Heart right ventricle (tissue), 16 donors: ENCODE measurements around the gene SND1. TPM values are rescaled to one million over a fixed set of nuclear protein-coding genes. Genes with fewer than 3 reads are reported as not detected.

ENCODE experiments used
- ATAC-seq, 8 donors: fragments of 200-7000 bp; cut with Tn5 transposase; one replicate each; pipeline ENCODE4 v1.9.1; 2020; ENCODE audit warnings: mild to moderate bottlenecking in 8 of 8, moderate library complexity in 8 of 8, moderate number of reproducible peaks in 1 of 8
- DNase-seq, 2 donors: peaks; one replicate each; pipeline ENCODE4 v3.0.0-alpha.2; 2020
- H3K27ac ChIP-seq, 10 donors: fragments of 200-600 bp; sonication (generic) in 2 of 10; one replicate each; pipeline versions ENCODE4 v1.5.0 to v1.8.0; 2020 to 2022; ENCODE audit warnings: mild to moderate bottlenecking in 3 of 10
- H3K27me3 ChIP-seq, 7 donors: fragments of 200-600 bp; one replicate each; pipeline ENCODE4 v1.8.0; 2021 to 2022; ENCODE audit warnings: mild to moderate bottlenecking in 2 of 7
- H3K36me3 ChIP-seq, 9 donors: fragments of 200-600 bp; sonication (generic) in 1 of 9; one replicate each; pipeline versions ENCODE4 v1.5.0 to v1.8.0; 2020 to 2022; ENCODE audit warnings: mild to moderate bottlenecking in 2 of 9
- H3K4me1 ChIP-seq, 9 donors: fragments of 200-600 bp; sonication (generic) in 1 of 9; one replicate each; pipeline versions ENCODE4 v1.5.0 to v1.8.0; 2020 to 2022; ENCODE audit warnings: mild to moderate bottlenecking in 4 of 9
- H3K4me3 ChIP-seq, 10 donors: fragments of 200-600 bp; sonication (generic) in 2 of 10; one replicate each; pipeline versions ENCODE4 v1.5.0 to v1.8.0; 2020 to 2022; ENCODE audit warnings: mild to moderate bottlenecking in 7 of 10, moderate library complexity in 2 of 10
- H3K9me3 ChIP-seq, 11 donors: fragments of 200-600 bp in 10 of 11; sonication (generic) in 2 of 11; one replicate each; pipeline versions ENCODE4 v1.5.0 to v1.8.0; 2013 to 2022; ENCODE audit warnings: mild to moderate bottlenecking in 2 of 11, control low read depth in 1 of 11, moderate library complexity in 1 of 11
- WGBS, 2 donors: extraction: QIAGEN DNeasy Blood & Tissue Kit; methylation state at CpG; one replicate each; pipeline ENCODE4 v1.1.7; 2013; ENCODE audit warnings: inconsistent platforms in 1 of 2; 5-methylcytosine and 5-hydroxymethylcytosine counted together
- intact Hi-C, 10 donors: fragments of 100-400 bp; cut with DNase I; formaldehyde crosslinking; loops; one replicate each; pipeline versions ENCODE4 v1.11.1 to v1.14.2; 2022
- polyA plus RNA-seq, 2 donors: library from polyadenylated mRNA; stranded (reverse); fragments of 200-250 nt; gene quantifications; one replicate each; pipeline ENCODE4 v1.2.3, GENCODE V29; 2013
- total RNA-seq, 10 donors: library from RNA; stranded (reverse); fragmentation: NEBNext Ultra II Directional in 3 of 10; extraction: Animal tissue kit (Norgen Biotek cat#: 25700) in 3 of 10; gene quantifications; one replicate each; pipeline versions ENCODE4 v1.2.1 to v1.2.4, GENCODE V29; 2021 to 2023
- TF ChIP-seq, protein P1 (sequence below), 9 donors: fragments of 200-600 bp; sonication (generic) in 2 of 9; IDR thresholded peaks; one replicate each; pipeline versions ENCODE4 v1.5.0 to v1.8.0; 2021 to 2022; ENCODE audit warnings: antibody characterized with exemption in 9 of 9, mild to moderate bottlenecking in 5 of 9, moderate library complexity in 1 of 9
- donor health status: Arrhythmogenic right ventricular cardiomyopathy.
- donor health status: ischemic (EF 13 %, LVEDD 7.1; RV severe dilation, severe dysfunction).
- donor health status: healthy with polysubstance abuse.
- donor health status: DM: no; HTN: yes; CAD: no.
- donor health status: DM: no; HTN: no; CAD: no.
- donor health status: ischemic (EF 25% LVEDD 6.9; RV normal size, moderate dysfunction).
- donor health status: ischemic (EF 25% LVEDD 5.7; RV mildly dilated, moderate dysfunction).
- donor health status: healthy.
- donor health status: DM: yes; HTN: yes; CAD: no.
- donor health status: Ischemic cardiomyopathy.
- donor health status: ischemic (EF 35%, LVEDD 5.7; RV mildly dilated, moderate dysfunction).
- donor health status: nonischemic (EF 11% LVEDD 7.7; RV severe dilation, severe dysfunction).
- donor health status: DM: yes; HTN: yes; CAD: no.
- donor health status: PGD.
- donor health status: ischemic (EF 29% LVEDD 5.4; RV normal size, mild dysfunction).
- donor health status: nonischemic (EF 23%, LVEDD 6.1; RV moderate dilation, normal function).

Gene SND1
- total and polyA plus RNA-seq, 12 donors, result 39.9 to 107 (median 80.8) TPM

DNA sequence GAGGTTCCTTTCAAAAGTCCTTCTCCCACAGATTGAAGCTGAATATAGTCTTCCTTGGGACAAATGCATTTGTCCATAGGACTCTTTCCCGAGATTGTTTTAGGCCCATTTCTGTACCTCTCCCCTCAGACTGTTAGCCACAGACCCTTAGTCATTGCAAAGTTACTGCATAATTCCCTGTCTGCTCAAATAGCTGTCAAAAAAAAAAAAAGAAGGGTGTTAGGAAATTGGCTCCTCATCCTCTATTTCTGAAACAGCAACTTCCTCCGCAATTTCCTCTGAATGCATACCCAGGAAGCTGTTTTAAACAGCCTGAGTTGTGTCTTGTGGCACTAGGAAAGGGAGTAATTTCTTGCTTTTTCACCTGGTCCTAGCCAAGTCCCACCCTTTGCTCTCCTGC is 373.8 kb downstream of the SND1 start:
- Histone ChIP-seq H3K27ac (peak overlapping the region in 1 of 10 donors; percentile 20), H3K36me3 (peaks cover 0 to 13% (median 0%) of the 10 kb centered on the region in 9 donors), H3K4me3 (no peak overlapping the region), H3K4me1 (peaks cover 3 to 59% (median 31%) of the 10 kb centered on the region in 9 donors), H3K9me3 (no peaks in the 10 kb centered on the region), H3K27me3 (no peaks in the 10 kb centered on the region)
- intact Hi-C loops, result loop anchor here in 1 of 10 donors (10.0 kb wide), 1 partner anchor 321 kb away; no protein-coding TSS in a partner anchor
- whole genome bisulfite sequencing, 2 donors, result 51 to 63% methylated on average over 2 of the region's 2 CpGs
- no peak for ATAC-seq
- DNase-seq, result no peak
- TF ChIP-seq, protein P1, sequence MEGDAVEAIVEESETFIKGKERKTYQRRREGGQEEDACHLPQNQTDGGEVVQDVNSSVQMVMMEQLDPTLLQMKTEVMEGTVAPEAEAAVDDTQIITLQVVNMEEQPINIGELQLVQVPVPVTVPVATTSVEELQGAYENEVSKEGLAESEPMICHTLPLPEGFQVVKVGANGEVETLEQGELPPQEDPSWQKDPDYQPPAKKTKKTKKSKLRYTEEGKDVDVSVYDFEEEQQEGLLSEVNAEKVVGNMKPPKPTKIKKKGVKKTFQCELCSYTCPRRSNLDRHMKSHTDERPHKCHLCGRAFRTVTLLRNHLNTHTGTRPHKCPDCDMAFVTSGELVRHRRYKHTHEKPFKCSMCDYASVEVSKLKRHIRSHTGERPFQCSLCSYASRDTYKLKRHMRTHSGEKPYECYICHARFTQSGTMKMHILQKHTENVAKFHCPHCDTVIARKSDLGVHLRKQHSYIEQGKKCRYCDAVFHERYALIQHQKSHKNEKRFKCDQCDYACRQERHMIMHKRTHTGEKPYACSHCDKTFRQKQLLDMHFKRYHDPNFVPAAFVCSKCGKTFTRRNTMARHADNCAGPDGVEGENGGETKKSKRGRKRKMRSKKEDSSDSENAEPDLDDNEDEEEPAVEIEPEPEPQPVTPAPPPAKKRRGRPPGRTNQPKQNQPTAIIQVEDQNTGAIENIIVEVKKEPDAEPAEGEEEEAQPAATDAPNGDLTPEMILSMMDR (IDR thresholded peaks at IDR 0.05), result no peak

DNA sequence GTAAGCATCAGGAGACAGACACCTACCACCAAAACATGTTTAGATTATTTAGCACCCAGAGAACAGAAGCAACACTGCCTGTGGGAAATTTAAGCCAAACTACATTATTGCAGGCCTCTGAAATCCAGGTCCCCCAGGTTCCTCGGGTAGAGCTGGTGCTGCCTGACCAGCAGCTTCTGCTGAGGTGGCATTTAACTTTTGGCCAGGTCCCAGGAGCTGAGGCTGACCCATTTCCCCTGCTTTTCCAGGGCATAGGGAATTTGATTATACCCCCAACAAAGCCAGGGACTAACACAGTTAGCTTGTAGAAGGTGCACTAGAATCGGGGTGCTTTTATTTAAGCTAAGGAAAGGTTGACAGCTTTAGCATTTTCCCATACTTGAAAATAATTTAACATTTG is 374.6 kb downstream of the SND1 start:
- TF ChIP-seq, protein P1 (IDR thresholded peaks at IDR 0.05), result no peak
- peak overlapping the region in 1 of 10 donors; percentile 20 for H3K27ac ChIP-seq
- H3K27me3 ChIP-seq, result no peaks in the 10 kb centered on the region
- H3K9me3 ChIP-seq, result no peaks in the 10 kb centered on the region
- H3K4me1 ChIP-seq, result peaks cover 3 to 58% (median 31%) of the 10 kb centered on the region in 9 donors
- DNase-seq (no peak), ATAC-seq (no peak)
- 59 to 70% methylated on average over 2 of the region's 2 CpGs for WGBS, 2 donors
- no peak overlapping the region for H3K4me3 ChIP-seq
- H3K36me3 ChIP-seq, result peaks cover 0 to 9% (median 0%) of the 10 kb centered on the region in 9 donors
- intact Hi-C loops, result loop anchor here in 1 of 10 donors (10.0 kb wide), 1 partner anchor 322 kb away; no protein-coding TSS in a partner anchor

DNA sequence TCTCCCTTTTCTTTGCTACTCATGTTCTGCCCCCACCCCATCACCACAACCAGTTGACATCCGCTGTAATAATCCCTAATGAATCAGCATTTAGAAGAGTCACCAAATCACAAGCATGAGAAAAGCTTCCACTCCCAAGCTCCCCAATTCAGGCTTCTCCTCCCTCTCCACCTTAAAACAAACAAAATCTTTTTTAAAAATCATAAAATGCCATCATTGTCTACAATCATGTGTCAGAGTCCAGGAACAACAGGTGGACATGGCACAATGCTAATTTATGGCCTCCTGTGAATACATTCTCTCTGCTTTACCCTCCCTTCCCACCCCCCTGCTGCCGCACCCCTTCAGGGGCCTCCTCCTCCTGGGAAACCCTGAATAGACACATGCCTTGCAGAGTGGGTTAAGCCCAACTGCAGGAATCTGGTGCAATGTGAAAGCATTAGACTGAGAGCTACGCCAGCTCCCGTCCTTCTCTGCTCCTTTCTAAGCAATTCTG is 375.5 kb downstream of the SND1 start:
- TF ChIP-seq, protein P1 (IDR thresholded peaks at IDR 0.05), result no peak
- H3K4me1 ChIP-seq, result peaks cover 4 to 54% (median 32%) of the 10 kb centered on the region in 9 donors
- ATAC-seq, result no peak
- peak overlapping the region in 1 of 10 donors; percentile 5 for H3K4me3 ChIP-seq
- H3K9me3 ChIP-seq, result no peaks in the 10 kb centered on the region
- DNase-seq, result no peak
- peaks cover 0 to 9% (median 0%) of the 10 kb centered on the region in 9 donors for H3K36me3 ChIP-seq
- no peaks in the 10 kb centered on the region for H3K27me3 ChIP-seq
- no peak overlapping the region for H3K27ac ChIP-seq
- 60 to 72% methylated on average over 4 of the region's 4 CpGs for WGBS, 2 donors
- intact Hi-C loops, result loop anchor here in 1 of 10 donors (10.0 kb wide), 1 partner anchor 323 kb away; no protein-coding TSS in a partner anchor

DNA sequence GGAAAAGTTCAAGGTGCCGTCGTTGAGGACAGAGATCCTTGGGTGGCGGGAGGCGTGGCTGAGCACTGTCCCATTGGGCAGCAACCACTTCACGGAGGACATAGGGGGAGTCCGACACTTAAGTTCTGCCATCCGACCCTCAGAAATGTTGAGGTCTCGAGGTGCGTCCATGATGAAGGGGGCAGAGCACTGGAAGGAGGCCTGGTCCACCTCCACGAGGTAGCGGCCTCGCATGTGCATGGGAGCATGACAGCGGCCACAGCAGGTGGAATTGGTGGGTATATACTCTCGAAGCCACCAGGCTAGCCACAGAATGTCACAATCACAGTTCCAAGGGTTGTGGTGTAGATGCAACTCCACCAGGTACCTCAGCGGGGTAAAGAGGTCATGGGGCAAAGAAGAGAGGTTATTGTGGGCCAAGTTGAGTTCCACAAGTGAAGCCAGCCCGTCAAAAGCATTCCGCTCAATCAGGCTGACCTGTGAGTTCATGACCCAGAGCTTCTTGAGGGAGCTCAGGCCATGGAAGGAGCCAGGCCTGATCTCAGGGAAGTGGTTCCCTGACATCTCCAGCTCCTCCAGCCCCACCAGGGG is 377.5 kb downstream of the SND1 start:
- intact Hi-C loops, result loop anchor here in 1 of 10 donors (10.0 kb wide), 1 partner anchor 325 kb away; no protein-coding TSS in a partner anchor
- peaks cover 6 to 51% (median 39%) of the 10 kb centered on the region in 9 donors for H3K4me1 ChIP-seq
- no peak overlapping the region for H3K4me3 ChIP-seq
- no peaks in the 10 kb centered on the region for H3K9me3 ChIP-seq
- ATAC-seq (no peak), DNase-seq (no peak)
- TF ChIP-seq, protein P1 (IDR thresholded peaks at IDR 0.05), result no peak
- H3K27ac ChIP-seq, result no peak overlapping the region
- WGBS, 2 donors, result 97 to 98% methylated on average over 17 of the region's 17 CpGs
- H3K36me3 ChIP-seq, result peaks cover 0 to 9% (median 0%) of the 10 kb centered on the region in 9 donors
- no peaks in the 10 kb centered on the region for H3K27me3 ChIP-seq
